Activated T-cell treated with anti-CD3 and anti-CD28 coated beads, Interleukin-2, amount 50 U/mL, for 72 hours (primary cell): ENCODE measurements around the gene PDE6G. TPM values are rescaled to one million over a fixed set of nuclear protein-coding genes. Genes with fewer than 3 reads are reported as not detected.
"Not testable (repeated sequence)": the region's sequence is repeated elsewhere in the genome, so short reads cannot be mapped to it uniquely, and the experiment has no call there.

Experiments used
- ATAC-seq, 2 donors: fragments of 150-1000 bp; cut with Tn5 transposase; replicated peaks in 1 of 2; 2 replicates each; pipeline ENCODE4 v1.10.0; 2021; ENCODE audit warnings: moderate library complexity in 2 of 2, mild to moderate bottlenecking in 1 of 2
- DNase-seq, 2 donors: peaks; one replicate each; pipeline ENCODE4 v3.0.0; 2021 to 2022; ENCODE audit warnings: mixed read lengths in 1 of 2
- H3K27ac Mint-ChIP-seq: one replicate; pipeline ENCODE4 v1.8.0; 2022; ENCODE audit warnings: mild to moderate bottlenecking, moderate library complexity, mixed read lengths
- H3K27me3 Mint-ChIP-seq: one replicate; pipeline ENCODE4 v1.8.0; 2022; ENCODE audit warnings: low read depth, mixed read lengths
- H3K36me3 Mint-ChIP-seq, 2 donors: one replicate each; pipeline ENCODE4 v1.8.0; 2022; ENCODE audit warnings: mixed read lengths in 2 of 2, mild to moderate bottlenecking in 1 of 2; ENCODE audit not compliant: insufficient read depth in 2 of 2
- H3K4me1 Mint-ChIP-seq: one replicate; pipeline ENCODE4 v1.8.0; 2022; ENCODE audit warnings: low read depth, mixed read lengths
- H3K4me3 Mint-ChIP-seq, 2 donors: one replicate each; pipeline ENCODE4 v1.8.0; 2022; ENCODE audit warnings: mild to moderate bottlenecking in 2 of 2, mixed read lengths in 2 of 2, moderate library complexity in 2 of 2
- H3K9me3 Mint-ChIP-seq, 2 donors: one replicate each; pipeline ENCODE4 v1.8.0; 2022; ENCODE audit warnings: mixed read lengths in 2 of 2
- total RNA-seq, 2 donors: library from RNA; stranded (reverse); gene quantifications; one replicate each; pipeline ENCODE4 v1.2.3, GENCODE V29; 2022

Gene PDE6G
- total RNA-seq, 2 donors from 2014 or later: 4.2 to 4.4 TPM

GRCh38 chr17:81621494-81622130 is 34.7 kb downstream of the PDE6G start:
- no peaks in the 10 kb centered on the region for H3K9me3 Mint-ChIP-seq
- H3K4me1 Mint-ChIP-seq: peaks cover 4% of the 10 kb centered on the region
- H3K27ac Mint-ChIP-seq: no peak overlapping the region
- no peaks in the 10 kb centered on the region for H3K27me3 Mint-ChIP-seq
- H3K36me3 Mint-ChIP-seq: peaks cover 21 to 43% of the 10 kb centered on the region in 2 donors
- no peak for ATAC-seq
- H3K4me3 Mint-ChIP-seq: no peak overlapping the region
- no peak for DNase-seq

- peaks cover 13 to 32% of the 10 kb centered on the region in 2 donors for H3K36me3 Mint-ChIP-seq
- H3K4me3 Mint-ChIP-seq: not testable (repeated sequence)
Observed at GRCh38 chr17:81618307-81618706, 38.0 kb downstream of the PDE6G start.

GRCh38 chr17:81616877-81617276 is 39.5 kb downstream of the PDE6G start:
- no peak for ATAC-seq
- no peaks in the 10 kb centered on the region for H3K27me3 Mint-ChIP-seq
- H3K4me3 Mint-ChIP-seq: no peak overlapping the region
- H3K4me1 Mint-ChIP-seq: peaks cover 27% of the 10 kb centered on the region
- H3K27ac Mint-ChIP-seq: no peak overlapping the region
- H3K36me3 Mint-ChIP-seq: peaks cover 13 to 41% of the 10 kb centered on the region in 2 donors
- no peaks in the 10 kb centered on the region for H3K9me3 Mint-ChIP-seq
- DNase-seq: no peak

More at GRCh38 chr17:81618307-81618706, 38.0 kb downstream of the PDE6G start:
- not testable (repeated sequence) for ATAC-seq, DNase-seq, H3K9me3 Mint-ChIP-seq, H3K27ac Mint-ChIP-seq, H3K27me3 Mint-ChIP-seq
- peaks cover 27% of the 10 kb centered on the region for H3K4me1 Mint-ChIP-seq

- no peak for ATAC-seq
- no peak for DNase-seq
- H3K27me3 Mint-ChIP-seq: no peaks in the 10 kb centered on the region
- H3K9me3 Mint-ChIP-seq: no peaks in the 10 kb centered on the region
- peak overlapping the region; percentile 88 for H3K27ac Mint-ChIP-seq
- H3K4me3 Mint-ChIP-seq: no peak overlapping the region
- H3K36me3 Mint-ChIP-seq: peaks cover 6 to 34% of the 10 kb centered on the region in 2 donors
- peaks cover 27% of the 10 kb centered on the region for H3K4me1 Mint-ChIP-seq
Observed at GRCh38 chr17:81615401-81615930, 40.9 kb downstream of the PDE6G start.

GRCh38 chr17:81612172-81612970 is 44.0 kb downstream of the PDE6G start:
- H3K36me3 Mint-ChIP-seq: peaks cover 6 to 33% of the 10 kb centered on the region in 2 donors
- ATAC-seq (no peak), DNase-seq (no peak)
- no peak overlapping the region for H3K27ac Mint-ChIP-seq
- no peak overlapping the region for H3K4me3 Mint-ChIP-seq
- no peaks in the 10 kb centered on the region for H3K27me3 Mint-ChIP-seq
- H3K9me3 Mint-ChIP-seq: no peaks in the 10 kb centered on the region
- peaks cover 27% of the 10 kb centered on the region for H3K4me1 Mint-ChIP-seq

- Mint-ChIP-seq H3K27me3 (no peaks in the 10 kb centered on the region), H3K4me1 (peaks cover 7% of the 10 kb centered on the region), H3K9me3 (no peaks in the 10 kb centered on the region), H3K4me3 (no peak overlapping the region), H3K27ac (no peak overlapping the region), H3K36me3 (peaks cover 4 to 26% of the 10 kb centered on the region in 2 donors)
- no peak for DNase-seq
- no peak for ATAC-seq
Observed at GRCh38 chr17:81609541-81610311, 46.6 kb downstream of the PDE6G start.

- H3K36me3 Mint-ChIP-seq: peaks cover 3 to 24% of the 10 kb centered on the region in 2 donors
- H3K4me3 Mint-ChIP-seq: no peak overlapping the region
- ATAC-seq: no peak
Observed at GRCh38 chr17:81608605-81609004, 47.7 kb downstream of the PDE6G start.

GRCh38 chr17:81608082-81608481 is 48.3 kb downstream of the PDE6G start:
- Mint-ChIP-seq H3K4me1 (no peaks in the 10 kb centered on the region), H3K27me3 (no peaks in the 10 kb centered on the region), H3K36me3 (peaks cover 3 to 23% of the 10 kb centered on the region in 2 donors), H3K9me3 (no peaks in the 10 kb centered on the region), H3K4me3 (no peak overlapping the region), H3K27ac (no peak overlapping the region)
- ATAC-seq: peak; percentile 66 to 74
- peak; percentile 12 to 16 for DNase-seq

More at GRCh38 chr17:81608605-81609004, 47.7 kb downstream of the PDE6G start:
- H3K27ac Mint-ChIP-seq: peak overlapping the region; percentile 57
- H3K4me1 Mint-ChIP-seq: no peaks in the 10 kb centered on the region
- H3K9me3 Mint-ChIP-seq: no peaks in the 10 kb centered on the region
- H3K27me3 Mint-ChIP-seq: no peaks in the 10 kb centered on the region
- DNase-seq: no peak

GRCh38 chr17:81607431-81607830 is 48.9 kb downstream of the PDE6G start:
- ATAC-seq: peak; percentile 39 to 70
- H3K27me3 Mint-ChIP-seq: no peaks in the 10 kb centered on the region
- H3K36me3 Mint-ChIP-seq: peaks cover 3 to 21% of the 10 kb centered on the region in 2 donors
- H3K4me3 Mint-ChIP-seq: no peak overlapping the region
- H3K27ac Mint-ChIP-seq: peak overlapping the region; percentile 39
- H3K9me3 Mint-ChIP-seq: no peaks in the 10 kb centered on the region
- no peaks in the 10 kb centered on the region for H3K4me1 Mint-ChIP-seq
- DNase-seq: no peak

- Mint-ChIP-seq H3K4me3 (no peak overlapping the region), H3K9me3 (no peaks in the 10 kb centered on the region), H3K27me3 (no peaks in the 10 kb centered on the region), H3K36me3 (peaks cover 3 to 17% of the 10 kb centered on the region in 2 donors), H3K4me1 (peaks cover 7% of the 10 kb centered on the region), H3K27ac (no peak overlapping the region)
- DNase-seq (no peak), ATAC-seq (no peak)
Observed at GRCh38 chr17:81603846-81604610, 52.3 kb downstream of the PDE6G start.

GRCh38 chr17:81601525-81602120 is 54.7 kb downstream of the PDE6G start:
- DNase-seq (peak; percentile 34 to 45), ATAC-seq (peak; percentile 79 to 80)
- Mint-ChIP-seq H3K9me3 (no peaks in the 10 kb centered on the region), H3K4me3 (no peak overlapping the region), H3K36me3 (peaks cover 3 to 17% of the 10 kb centered on the region in 2 donors), H3K4me1 (peaks cover 15% of the 10 kb centered on the region), H3K27me3 (no peaks in the 10 kb centered on the region), H3K27ac (peak overlapping the region; percentile 8)
